ENCODE data around the gene IGSF21.

GRCh38 chr1:18093193-18093592, 14.4 kb upstream of the IGSF21 start:
- no peak for TF ChIP-seq POLR2A (IDR thresholded peaks at IDR 0.05)
- TF ChIP-seq CTCF (IDR thresholded peaks at IDR 0.05): no peak
